ENCODE results near the gene CCT8L2. TPM values are rescaled to one million over a fixed set of nuclear protein-coding genes. Genes with fewer than 3 reads are reported as not detected.

Gene CCT8L2
- total and polyA plus RNA-seq, 2 experiments from 2014 or later = not detected

DNA sequence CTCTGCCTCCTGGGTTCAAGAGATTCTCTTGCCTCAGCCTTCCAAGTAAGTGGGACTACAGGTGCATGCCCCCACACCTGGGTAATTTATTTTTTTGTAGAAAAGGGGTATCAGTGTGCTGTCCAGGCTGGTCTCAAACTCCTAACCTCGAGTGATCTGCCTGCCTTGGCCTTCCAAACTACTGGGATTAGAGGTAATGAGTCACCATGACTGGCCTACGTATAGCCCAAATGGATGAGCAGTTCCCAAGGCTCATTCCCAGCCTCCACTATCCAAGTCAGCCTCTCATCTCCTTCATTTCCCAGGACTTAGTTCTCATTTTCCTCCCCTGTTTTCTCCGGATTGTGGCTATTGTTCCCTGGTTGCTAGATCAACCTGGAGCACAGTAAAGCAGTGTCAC, 5.6 kb downstream of the CCT8L2 start:
- no peaks in the 10 kb centered on the region for H4K20me1 ChIP-seq (replicated peaks; ENCODE audit: insufficient read depth)
- Mint-ChIP-seq H3K9me3 (peaks cover 88% of the 10 kb centered on the region), H3K4me1 (no peaks in the 10 kb centered on the region), H3K36me3 (ENCODE audit: low read depth) (peaks cover 23% of the 10 kb centered on the region), H3K27ac (no peak overlapping the region), H3K27me3 (ENCODE audit: insufficient read depth, low read depth, poor library complexity) (peaks cover 9% of the 10 kb centered on the region), H3K4me3 (no peak overlapping the region)
- no peaks in the 10 kb centered on the region for H3K27me3 ChIP-seq (ENCODE audit: insufficient read depth)
- no peaks in the 10 kb centered on the region for H3K79me2 ChIP-seq (replicated peaks; ENCODE audit: insufficient read depth)
- no peaks in the 10 kb centered on the region for H3K36me3 ChIP-seq (ENCODE audit: insufficient read depth)
- H3K4me1 ChIP-seq (ENCODE audit: insufficient read depth) = no peaks in the 10 kb centered on the region
- no peak overlapping the region for H3K4me3 ChIP-seq
- no peak overlapping the region for H3K4me2 ChIP-seq
- no peak for DNase-seq (ENCODE audit: low spot score)
- H2AFZ ChIP-seq = no peak overlapping the region
- H3K9me2 ChIP-seq (ENCODE audit: insufficient read depth) = no peaks in the 10 kb centered on the region
- no peak for TF ChIP-seq POLR2AphosphoS5 (IDR thresholded peaks at IDR 0.05; ENCODE audit: low read depth)
- no peak for TF ChIP-seq EZH2phosphoT487 (IDR thresholded peaks at IDR 0.05; ENCODE audit: unreplicated experiment)
- TF ChIP-seq NANOG (IDR thresholded peaks at IDR 0.05; ENCODE audit: borderline replicate concordance) = no peak
- no peak for TF ChIP-seq EZH2 (IDR thresholded peaks at IDR 0.05; ENCODE audit: low read depth, unreplicated experiment)
- no peak for TF ChIP-seq CREB1 (CRISPR knock-in tag; IDR thresholded peaks at IDR 0.05; ENCODE audit: low read depth)
- TF ChIP-seq, protein P1, sequence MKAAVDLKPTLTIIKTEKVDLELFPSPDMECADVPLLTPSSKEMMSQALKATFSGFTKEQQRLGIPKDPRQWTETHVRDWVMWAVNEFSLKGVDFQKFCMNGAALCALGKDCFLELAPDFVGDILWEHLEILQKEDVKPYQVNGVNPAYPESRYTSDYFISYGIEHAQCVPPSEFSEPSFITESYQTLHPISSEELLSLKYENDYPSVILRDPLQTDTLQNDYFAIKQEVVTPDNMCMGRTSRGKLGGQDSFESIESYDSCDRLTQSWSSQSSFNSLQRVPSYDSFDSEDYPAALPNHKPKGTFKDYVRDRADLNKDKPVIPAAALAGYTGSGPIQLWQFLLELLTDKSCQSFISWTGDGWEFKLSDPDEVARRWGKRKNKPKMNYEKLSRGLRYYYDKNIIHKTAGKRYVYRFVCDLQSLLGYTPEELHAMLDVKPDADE (IDR thresholded peaks at IDR 0.05) = no peak
- TF ChIP-seq, protein P2, sequence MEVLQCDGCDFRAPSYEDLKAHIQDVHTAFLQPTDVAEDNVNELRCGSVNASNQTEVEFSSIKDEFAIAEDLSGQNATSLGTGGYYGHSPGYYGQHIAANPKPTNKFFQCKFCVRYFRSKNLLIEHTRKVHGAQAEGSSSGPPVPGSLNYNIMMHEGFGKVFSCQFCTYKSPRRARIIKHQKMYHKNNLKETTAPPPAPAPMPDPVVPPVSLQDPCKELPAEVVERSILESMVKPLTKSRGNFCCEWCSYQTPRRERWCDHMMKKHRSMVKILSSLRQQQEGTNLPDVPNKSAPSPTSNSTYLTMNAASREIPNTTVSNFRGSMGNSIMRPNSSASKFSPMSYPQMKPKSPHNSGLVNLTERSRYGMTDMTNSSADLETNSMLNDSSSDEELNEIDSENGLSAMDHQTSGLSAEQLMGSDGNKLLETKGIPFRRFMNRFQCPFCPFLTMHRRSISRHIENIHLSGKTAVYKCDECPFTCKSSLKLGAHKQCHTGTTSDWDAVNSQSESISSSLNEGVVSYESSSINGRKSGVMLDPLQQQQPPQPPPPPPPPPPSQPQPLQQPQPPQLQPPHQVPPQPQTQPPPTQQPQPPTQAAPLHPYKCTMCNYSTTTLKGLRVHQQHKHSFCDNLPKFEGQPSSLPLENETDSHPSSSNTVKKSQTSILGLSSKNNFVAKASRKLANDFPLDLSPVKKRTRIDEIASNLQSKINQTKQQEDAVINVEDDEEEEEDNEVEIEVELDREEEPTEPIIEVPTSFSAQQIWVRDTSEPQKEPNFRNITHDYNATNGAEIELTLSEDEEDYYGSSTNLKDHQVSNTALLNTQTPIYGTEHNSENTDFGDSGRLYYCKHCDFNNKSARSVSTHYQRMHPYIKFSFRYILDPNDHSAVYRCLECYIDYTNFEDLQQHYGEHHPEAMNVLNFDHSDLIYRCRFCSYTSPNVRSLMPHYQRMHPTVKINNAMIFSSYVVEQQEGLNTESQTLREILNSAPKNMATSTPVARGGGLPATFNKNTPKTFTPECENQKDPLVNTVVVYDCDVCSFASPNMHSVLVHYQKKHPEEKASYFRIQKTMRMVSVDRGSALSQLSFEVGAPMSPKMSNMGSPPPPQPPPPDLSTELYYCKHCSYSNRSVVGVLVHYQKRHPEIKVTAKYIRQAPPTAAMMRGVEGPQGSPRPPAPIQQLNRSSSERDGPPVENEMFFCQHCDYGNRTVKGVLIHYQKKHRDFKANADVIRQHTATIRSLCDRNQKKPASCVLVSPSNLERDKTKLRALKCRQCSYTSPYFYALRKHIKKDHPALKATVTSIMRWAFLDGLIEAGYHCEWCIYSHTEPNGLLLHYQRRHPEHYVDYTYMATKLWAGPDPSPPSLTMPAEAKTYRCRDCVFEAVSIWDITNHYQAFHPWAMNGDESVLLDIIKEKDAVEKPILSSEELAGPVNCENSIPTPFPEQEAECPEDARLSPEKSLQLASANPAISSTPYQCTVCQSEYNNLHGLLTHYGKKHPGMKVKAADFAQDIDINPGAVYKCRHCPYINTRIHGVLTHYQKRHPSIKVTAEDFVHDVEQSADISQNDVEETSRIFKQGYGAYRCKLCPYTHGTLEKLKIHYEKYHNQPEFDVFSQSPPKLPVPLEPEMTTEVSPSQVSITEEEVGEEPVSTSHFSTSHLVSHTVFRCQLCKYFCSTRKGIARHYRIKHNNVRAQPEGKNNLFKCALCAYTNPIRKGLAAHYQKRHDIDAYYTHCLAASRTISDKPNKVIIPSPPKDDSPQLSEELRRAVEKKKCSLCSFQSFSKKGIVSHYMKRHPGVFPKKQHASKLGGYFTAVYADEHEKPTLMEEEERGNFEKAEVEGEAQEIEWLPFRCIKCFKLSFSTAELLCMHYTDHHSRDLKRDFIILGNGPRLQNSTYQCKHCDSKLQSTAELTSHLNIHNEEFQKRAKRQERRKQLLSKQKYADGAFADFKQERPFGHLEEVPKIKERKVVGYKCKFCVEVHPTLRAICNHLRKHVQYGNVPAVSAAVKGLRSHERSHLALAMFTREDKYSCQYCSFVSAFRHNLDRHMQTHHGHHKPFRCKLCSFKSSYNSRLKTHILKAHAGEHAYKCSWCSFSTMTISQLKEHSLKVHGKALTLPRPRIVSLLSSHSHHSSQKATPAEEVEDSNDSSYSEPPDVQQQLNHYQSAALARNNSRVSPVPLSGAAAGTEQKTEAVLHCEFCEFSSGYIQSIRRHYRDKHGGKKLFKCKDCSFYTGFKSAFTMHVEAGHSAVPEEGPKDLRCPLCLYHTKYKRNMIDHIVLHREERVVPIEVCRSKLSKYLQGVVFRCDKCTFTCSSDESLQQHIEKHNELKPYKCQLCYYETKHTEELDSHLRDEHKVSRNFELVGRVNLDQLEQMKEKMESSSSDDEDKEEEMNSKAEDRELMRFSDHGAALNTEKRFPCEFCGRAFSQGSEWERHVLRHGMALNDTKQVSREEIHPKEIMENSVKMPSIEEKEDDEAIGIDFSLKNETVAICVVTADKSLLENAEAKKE (CRISPR knock-in tag; IDR thresholded peaks at IDR 0.05) = no peak
- TF ChIP-seq, protein P3, sequence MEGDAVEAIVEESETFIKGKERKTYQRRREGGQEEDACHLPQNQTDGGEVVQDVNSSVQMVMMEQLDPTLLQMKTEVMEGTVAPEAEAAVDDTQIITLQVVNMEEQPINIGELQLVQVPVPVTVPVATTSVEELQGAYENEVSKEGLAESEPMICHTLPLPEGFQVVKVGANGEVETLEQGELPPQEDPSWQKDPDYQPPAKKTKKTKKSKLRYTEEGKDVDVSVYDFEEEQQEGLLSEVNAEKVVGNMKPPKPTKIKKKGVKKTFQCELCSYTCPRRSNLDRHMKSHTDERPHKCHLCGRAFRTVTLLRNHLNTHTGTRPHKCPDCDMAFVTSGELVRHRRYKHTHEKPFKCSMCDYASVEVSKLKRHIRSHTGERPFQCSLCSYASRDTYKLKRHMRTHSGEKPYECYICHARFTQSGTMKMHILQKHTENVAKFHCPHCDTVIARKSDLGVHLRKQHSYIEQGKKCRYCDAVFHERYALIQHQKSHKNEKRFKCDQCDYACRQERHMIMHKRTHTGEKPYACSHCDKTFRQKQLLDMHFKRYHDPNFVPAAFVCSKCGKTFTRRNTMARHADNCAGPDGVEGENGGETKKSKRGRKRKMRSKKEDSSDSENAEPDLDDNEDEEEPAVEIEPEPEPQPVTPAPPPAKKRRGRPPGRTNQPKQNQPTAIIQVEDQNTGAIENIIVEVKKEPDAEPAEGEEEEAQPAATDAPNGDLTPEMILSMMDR (conservative IDR thresholded peaks at IDR 0.05; ENCODE audit: low read depth in 2 of 2) = no peak
- no peak for TF ChIP-seq STAT1 (IDR thresholded peaks at IDR 0.05; ENCODE audit: unreplicated experiment)
- no peak for TF ChIP-seq ZNF114 (CRISPR knock-in tag; IDR thresholded peaks at IDR 0.05)
- no peak for TF ChIP-seq JUNB (IDR thresholded peaks at IDR 0.05; ENCODE audit: unreplicated experiment)
- TF ChIP-seq, protein P4, sequence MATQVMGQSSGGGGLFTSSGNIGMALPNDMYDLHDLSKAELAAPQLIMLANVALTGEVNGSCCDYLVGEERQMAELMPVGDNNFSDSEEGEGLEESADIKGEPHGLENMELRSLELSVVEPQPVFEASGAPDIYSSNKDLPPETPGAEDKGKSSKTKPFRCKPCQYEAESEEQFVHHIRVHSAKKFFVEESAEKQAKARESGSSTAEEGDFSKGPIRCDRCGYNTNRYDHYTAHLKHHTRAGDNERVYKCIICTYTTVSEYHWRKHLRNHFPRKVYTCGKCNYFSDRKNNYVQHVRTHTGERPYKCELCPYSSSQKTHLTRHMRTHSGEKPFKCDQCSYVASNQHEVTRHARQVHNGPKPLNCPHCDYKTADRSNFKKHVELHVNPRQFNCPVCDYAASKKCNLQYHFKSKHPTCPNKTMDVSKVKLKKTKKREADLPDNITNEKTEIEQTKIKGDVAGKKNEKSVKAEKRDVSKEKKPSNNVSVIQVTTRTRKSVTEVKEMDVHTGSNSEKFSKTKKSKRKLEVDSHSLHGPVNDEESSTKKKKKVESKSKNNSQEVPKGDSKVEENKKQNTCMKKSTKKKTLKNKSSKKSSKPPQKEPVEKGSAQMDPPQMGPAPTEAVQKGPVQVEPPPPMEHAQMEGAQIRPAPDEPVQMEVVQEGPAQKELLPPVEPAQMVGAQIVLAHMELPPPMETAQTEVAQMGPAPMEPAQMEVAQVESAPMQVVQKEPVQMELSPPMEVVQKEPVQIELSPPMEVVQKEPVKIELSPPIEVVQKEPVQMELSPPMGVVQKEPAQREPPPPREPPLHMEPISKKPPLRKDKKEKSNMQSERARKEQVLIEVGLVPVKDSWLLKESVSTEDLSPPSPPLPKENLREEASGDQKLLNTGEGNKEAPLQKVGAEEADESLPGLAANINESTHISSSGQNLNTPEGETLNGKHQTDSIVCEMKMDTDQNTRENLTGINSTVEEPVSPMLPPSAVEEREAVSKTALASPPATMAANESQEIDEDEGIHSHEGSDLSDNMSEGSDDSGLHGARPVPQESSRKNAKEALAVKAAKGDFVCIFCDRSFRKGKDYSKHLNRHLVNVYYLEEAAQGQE (IDR thresholded peaks at IDR 0.05; ENCODE audit: unreplicated experiment) = no peak
- no peak for TF ChIP-seq ZNF331 (CRISPR knock-in tag; IDR thresholded peaks at IDR 0.05; ENCODE audit: low read depth)
- H3K27ac ChIP-seq (ENCODE audit: low read depth) = no peak overlapping the region
- ATAC-seq = no peak
- no peaks in the 10 kb centered on the region for H3F3A ChIP-seq (replicated peaks; ENCODE audit: low read depth)
